ENCODE data around the gene UBL5. TPM values are rescaled to one million over a fixed set of nuclear protein-coding genes. Genes with fewer than 3 reads are reported as not detected.

Gene UBL5
- total RNA-seq, 1 donor from 2014 or later: 331 TPM

DNA sequence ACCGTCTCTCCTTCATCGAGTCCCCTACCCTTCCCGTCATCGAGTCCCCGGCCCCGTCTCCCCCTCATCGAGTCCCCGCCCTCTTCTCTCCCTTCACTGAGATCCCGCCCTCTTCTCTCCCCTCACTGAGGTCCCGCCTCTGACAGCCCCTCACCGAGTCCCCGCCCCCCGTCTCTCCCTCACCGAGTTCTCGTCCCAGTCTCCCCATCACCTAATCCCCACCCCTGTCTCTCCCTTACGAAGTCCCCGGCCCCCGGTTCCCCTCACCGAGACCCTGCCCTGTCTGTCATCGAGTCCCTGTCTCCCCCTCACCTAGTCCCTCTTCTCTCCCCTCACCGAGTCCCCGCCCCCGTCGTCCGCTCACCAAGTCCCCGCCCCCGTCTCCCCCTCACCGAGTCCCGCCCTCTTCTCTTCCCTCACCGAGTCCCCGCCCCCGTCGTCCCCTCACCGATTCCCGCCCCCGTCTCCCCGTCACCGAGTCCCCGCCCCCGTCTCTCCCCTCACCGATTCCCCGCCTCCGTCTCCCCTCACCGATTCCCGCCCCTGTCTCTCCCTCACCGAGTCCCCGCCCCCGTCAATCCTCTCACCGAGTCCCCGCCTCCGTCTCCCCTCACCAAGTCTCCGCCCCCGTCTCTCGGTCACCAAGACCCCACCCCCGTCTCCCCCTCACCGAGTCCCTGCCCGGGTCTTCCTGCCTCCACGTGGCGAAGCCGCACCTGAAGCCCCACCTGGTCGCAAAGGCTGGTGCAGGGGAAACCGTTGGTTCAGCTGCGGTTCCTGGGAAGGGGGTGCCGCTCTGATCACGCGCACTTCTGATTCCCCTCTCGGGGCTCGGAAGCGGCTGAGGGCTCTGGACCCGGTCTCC lies 35.3 kb upstream of the UBL5 start:
- intact Hi-C loops (cut with micrococcal nuclease): loop anchor here (1.0 to 5.0 kb wide), 3 partner anchors 27 to 585 kb away; partner anchors contain the start of genes FBXL12 and ZNF121
- Mint-ChIP-seq H3K27me3 (ENCODE audit: low read depth) (no peaks in the 10 kb centered on the region), H3K9me3 (no peaks in the 10 kb centered on the region), H3K4me1 (ENCODE audit: low read depth) (peaks cover 24% of the 10 kb centered on the region), H3K36me3 (ENCODE audit: low read depth) (peaks cover 6% of the 10 kb centered on the region), H3K4me3 (ENCODE audit: low read depth) (peak overlapping the region; percentile 82), H3K27ac (peak overlapping the region; percentile 93)
- DNase-seq (ENCODE audit: low spot score): peak; percentile 84

DNA sequence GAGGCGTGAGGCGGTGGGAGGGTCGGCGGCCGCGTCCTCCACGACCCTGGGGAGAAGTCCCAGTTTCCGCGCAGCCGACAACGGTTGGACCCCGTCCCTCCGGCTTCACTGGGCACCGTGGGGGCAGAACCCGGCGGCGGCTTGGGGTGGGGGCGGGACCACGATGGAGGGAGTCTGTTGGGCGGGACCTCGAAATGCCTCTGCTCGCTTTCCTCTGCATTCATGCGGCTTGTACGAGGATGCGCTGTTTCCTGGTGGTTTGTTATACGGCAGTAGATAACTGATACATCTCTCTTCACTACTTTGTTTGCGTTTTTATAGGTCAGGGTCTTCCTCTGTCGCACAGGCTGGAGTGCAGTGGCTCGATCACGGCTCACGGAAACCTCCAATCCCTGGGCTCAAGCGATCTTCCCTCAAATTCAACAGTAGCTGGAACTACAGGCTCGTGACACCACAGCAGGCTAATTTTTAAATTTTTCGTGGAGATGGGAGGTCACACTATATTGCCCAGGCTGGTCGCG lies 34.6 kb upstream of the UBL5 start:
- DNase-seq (ENCODE audit: low spot score): no peak
- peak overlapping the region; percentile 93 for H3K27ac Mint-ChIP-seq

DNA sequence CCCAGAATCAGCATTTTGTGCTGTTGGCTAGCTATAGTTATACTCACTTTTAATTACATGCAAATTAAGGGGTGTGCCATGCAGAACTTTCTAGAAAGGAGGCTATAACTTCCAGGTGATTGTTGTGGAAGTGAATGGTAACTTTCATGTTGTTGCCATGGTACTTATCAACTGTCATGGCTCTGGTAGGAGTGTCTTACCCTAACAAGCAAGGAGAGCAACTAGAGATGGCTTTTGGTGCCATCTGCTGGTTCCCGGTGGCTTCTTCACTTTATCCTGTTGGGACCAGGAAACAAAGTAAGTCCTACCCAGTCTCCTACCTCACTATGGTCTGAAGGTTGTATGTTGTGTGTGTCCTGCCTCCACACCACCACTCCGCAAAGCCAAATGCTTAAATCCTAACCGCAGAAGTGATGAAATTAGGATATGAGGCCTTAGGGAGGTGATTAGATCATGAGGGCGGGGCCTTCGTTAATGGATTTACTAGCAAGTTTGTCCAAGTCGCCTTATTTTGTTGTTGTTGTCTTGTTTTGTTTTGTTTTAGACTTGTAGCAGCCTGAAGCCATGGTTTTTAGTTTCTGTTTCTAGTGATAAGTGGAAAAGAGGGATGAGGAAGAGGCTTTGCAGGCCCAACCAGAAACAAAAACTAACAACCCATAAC lies 31.5 kb upstream of the UBL5 start:
- DNase-seq (ENCODE audit: low spot score): peak; percentile 83
- peak overlapping the region; percentile 51 for H3K27ac Mint-ChIP-seq
- no peaks in the 10 kb centered on the region for H3K9me3 Mint-ChIP-seq
- no peak overlapping the region for H3K4me3 Mint-ChIP-seq (ENCODE audit: low read depth)
- intact Hi-C loops (cut with micrococcal nuclease): loop anchor here (1.0 kb wide), 2 partner anchors 171 to 660 kb away; no protein-coding TSS in a partner anchor
- H3K4me1 Mint-ChIP-seq (ENCODE audit: low read depth): peaks cover 28% of the 10 kb centered on the region
- no peaks in the 10 kb centered on the region for H3K27me3 Mint-ChIP-seq (ENCODE audit: low read depth)
- H3K36me3 Mint-ChIP-seq (ENCODE audit: low read depth): peaks cover 6% of the 10 kb centered on the region

More for the DNA sequence above, 34.6 kb upstream of the UBL5 start:
- Mint-ChIP-seq H3K4me1 (ENCODE audit: low read depth) (peaks cover 26% of the 10 kb centered on the region), H3K4me3 (ENCODE audit: low read depth) (peak overlapping the region; percentile 82), H3K36me3 (ENCODE audit: low read depth) (peaks cover 6% of the 10 kb centered on the region), H3K9me3 (no peaks in the 10 kb centered on the region), H3K27me3 (ENCODE audit: low read depth) (no peaks in the 10 kb centered on the region)
- intact Hi-C loops (cut with micrococcal nuclease): loop anchor here (2.0 to 5.0 kb wide), 2 partner anchors 208 to 586 kb away; partner anchors contain the start of gene ZNF121

DNA sequence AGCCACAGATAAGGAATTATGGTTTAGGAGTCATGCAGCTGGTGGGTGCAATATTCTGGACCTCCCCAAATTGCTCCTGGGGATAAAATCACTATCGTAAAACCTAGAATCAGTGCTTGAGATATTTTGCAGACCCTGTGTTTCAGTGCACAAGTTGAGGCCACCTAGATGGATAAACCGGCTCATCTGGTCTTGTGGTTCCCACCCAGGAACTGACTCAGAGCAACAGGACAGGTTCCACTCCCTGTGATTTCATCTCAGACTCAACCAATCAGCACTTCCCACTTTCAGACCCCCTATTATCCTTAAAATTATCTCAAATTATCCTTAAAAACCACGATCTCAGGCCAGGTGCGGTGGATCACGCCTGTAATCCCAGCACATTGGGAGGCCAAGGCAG lies 29.8 kb upstream of the UBL5 start:
- no peaks in the 10 kb centered on the region for H3K9me3 Mint-ChIP-seq
- H3K27ac Mint-ChIP-seq: no peak overlapping the region
- H3K4me1 Mint-ChIP-seq (ENCODE audit: low read depth): peaks cover 24% of the 10 kb centered on the region
- intact Hi-C loops (cut with micrococcal nuclease): no loop called here
- no peak for DNase-seq (ENCODE audit: low spot score)
- H3K4me3 Mint-ChIP-seq (ENCODE audit: low read depth): no peak overlapping the region
- H3K27me3 Mint-ChIP-seq (ENCODE audit: low read depth): no peaks in the 10 kb centered on the region
- peaks cover 9% of the 10 kb centered on the region for H3K36me3 Mint-ChIP-seq (ENCODE audit: low read depth)

DNA sequence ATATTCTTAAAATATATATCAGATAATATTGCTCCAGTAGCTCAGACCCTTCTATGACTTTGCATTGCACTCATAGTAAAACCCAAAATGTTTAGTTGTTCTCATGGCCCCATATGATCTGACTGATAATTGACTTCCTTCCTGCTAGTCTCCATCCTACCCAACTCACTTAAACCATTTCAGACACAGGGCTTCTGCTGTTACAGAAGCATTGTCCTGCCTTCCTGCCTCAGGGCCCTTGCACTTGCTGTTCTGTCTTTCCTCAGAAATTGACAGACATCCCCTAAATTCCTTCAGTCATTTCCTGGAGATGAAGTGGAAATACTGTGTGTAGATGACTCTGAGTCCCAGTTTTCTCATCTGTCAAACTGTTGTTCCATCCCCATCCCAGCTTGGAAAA lies 28.6 kb upstream of the UBL5 start:
- H3K4me3 Mint-ChIP-seq (ENCODE audit: low read depth): no peak overlapping the region
- H3K27me3 Mint-ChIP-seq (ENCODE audit: low read depth): no peaks in the 10 kb centered on the region
- H3K4me1 Mint-ChIP-seq (ENCODE audit: low read depth): peaks cover 18% of the 10 kb centered on the region
- intact Hi-C loops (cut with micrococcal nuclease): no loop called here
- H3K9me3 Mint-ChIP-seq: no peaks in the 10 kb centered on the region
- DNase-seq (ENCODE audit: low spot score): no peak
- H3K27ac Mint-ChIP-seq: no peak overlapping the region
- H3K36me3 Mint-ChIP-seq (ENCODE audit: low read depth): peaks cover 9% of the 10 kb centered on the region

DNA sequence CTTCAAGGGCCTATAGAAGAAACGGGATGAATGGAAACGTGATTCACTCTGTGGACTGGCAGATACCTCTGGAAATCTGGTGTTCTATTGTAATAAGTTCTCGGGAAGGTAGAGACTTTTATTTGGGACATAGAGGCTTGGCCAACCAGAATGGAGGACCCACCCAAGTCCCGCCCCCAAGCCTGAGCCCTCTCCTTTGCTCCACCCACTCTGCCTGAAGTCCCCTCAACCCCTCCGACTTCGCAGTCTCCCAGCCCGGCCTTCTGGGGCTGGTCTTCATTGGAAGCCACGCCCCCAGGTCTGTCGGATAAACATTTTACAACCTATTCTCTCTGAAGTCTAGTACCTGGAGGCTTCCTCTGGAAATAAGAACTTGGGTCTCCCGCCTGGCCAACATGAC lies 25.7 kb upstream of the UBL5 start:
- Mint-ChIP-seq H3K9me3 (no peaks in the 10 kb centered on the region), H3K4me1 (ENCODE audit: low read depth) (peaks cover 11% of the 10 kb centered on the region), H3K27me3 (ENCODE audit: low read depth) (no peaks in the 10 kb centered on the region), H3K4me3 (ENCODE audit: low read depth) (no peak overlapping the region), H3K27ac (no peak overlapping the region), H3K36me3 (ENCODE audit: low read depth) (peaks cover 9% of the 10 kb centered on the region)
- no peak for DNase-seq (ENCODE audit: low spot score)
- intact Hi-C loops (cut with micrococcal nuclease): no loop called here

DNA sequence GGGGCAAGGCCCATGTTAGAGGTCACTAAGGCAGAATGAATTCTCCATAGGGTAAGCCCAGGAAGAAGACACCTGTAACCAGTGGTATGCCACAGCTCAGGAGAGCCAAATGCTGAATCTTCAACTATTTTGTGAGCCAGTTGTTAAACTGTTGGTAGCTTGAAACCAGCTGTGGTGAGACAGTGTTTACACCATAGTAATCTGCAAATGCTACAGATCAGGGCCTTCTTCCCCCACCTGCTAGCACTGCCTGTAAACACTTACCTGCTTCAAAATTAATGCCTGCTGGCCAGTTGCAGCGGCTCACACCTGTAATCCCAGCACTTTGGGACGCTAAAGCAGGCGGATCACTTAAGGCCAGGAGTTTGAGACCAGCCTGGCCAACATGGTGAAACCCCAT lies 20.9 kb upstream of the UBL5 start:
- no peak for DNase-seq (ENCODE audit: low spot score)
- H3K4me1 Mint-ChIP-seq (ENCODE audit: low read depth): peaks cover 4% of the 10 kb centered on the region
- intact Hi-C loops (cut with micrococcal nuclease): no loop called here
- H3K36me3 Mint-ChIP-seq (ENCODE audit: low read depth): peaks cover 30% of the 10 kb centered on the region
- no peak overlapping the region for H3K4me3 Mint-ChIP-seq (ENCODE audit: low read depth)
- H3K27ac Mint-ChIP-seq: no peak overlapping the region
- no peaks in the 10 kb centered on the region for H3K9me3 Mint-ChIP-seq
- H3K27me3 Mint-ChIP-seq (ENCODE audit: low read depth): no peaks in the 10 kb centered on the region

DNA sequence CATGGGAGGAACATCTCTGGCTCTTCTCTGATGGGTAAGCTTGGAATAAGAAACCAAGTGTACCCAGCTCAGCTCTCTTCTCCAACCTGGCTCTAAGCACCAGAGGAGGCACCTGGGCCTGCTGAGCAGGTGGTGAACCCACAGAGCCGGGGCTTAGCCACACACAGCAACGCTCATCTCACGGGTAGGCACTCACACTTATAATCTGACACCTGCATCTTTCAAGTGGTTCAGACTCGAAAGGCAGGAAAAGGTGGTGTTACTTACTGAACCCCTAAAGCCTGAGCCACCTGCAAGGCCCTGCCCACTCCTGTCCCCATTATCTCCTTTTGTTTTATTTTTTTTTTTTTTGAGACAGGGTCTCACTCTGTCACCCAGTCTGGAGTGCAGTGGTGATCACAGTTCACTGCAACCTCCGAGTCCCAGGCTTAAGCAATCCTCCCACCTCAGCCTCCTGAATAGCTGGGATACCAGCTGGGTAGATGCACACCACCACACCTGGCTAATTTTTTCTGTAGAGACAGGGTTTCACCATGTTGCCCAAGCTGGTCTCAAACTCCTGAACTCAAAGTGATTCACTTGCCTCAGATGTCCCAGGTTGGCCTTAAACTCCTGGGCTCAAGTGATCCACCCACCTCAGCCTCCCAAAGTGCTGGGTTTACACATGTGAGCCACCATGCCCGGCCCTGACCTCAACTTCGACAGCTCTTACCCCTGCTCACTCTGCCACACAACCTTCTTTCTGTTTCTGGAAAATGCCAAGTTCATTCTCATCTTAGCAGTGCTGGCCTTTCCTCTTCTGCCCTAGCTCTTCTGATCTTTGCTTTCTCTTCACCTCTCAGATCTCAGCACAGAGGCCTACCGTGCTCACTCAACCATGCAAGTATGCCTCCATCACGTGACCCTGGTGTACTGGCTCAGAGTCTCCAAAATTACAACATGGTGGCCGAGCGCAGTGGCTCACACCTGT lies 18.6 kb upstream of the UBL5 start:
- no peak for DNase-seq (ENCODE audit: low spot score)
- Mint-ChIP-seq H3K4me3 (ENCODE audit: low read depth) (no peak overlapping the region), H3K4me1 (ENCODE audit: low read depth) (peaks cover 4% of the 10 kb centered on the region), H3K36me3 (ENCODE audit: low read depth) (peaks cover 29% of the 10 kb centered on the region), H3K27ac (peak overlapping the region; percentile 49), H3K9me3 (peaks cover 4% of the 10 kb centered on the region), H3K27me3 (ENCODE audit: low read depth) (no peaks in the 10 kb centered on the region)
- intact Hi-C loops (cut with micrococcal nuclease): no loop called here

DNA sequence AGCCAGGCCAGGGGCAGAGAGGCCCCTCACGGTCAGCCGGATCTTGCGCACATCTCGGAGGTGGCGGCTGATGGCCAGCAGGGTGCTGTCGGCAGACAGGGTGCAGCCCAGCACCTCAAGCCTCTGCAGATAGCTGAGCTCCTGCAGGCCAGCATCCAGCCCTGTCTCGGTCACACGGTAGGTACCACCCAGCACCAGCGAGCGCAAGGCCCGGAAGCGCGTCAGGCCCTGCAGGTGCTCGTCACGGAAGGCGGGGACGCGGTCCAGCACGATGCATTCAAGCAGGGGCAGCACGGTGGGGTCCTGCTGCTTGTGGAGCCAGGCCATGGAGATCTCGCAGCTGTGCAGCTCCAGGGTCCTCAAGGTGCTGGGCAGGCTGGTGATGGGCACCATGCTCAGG lies 16.6 kb upstream of the UBL5 start:
- H3K9me3 Mint-ChIP-seq: peaks cover 12% of the 10 kb centered on the region
- no peaks in the 10 kb centered on the region for H3K27me3 Mint-ChIP-seq (ENCODE audit: low read depth)
- peaks cover 4% of the 10 kb centered on the region for H3K4me1 Mint-ChIP-seq (ENCODE audit: low read depth)
- H3K27ac Mint-ChIP-seq: no peak overlapping the region
- H3K4me3 Mint-ChIP-seq (ENCODE audit: low read depth): no peak overlapping the region
- no peak for DNase-seq (ENCODE audit: low spot score)
- peaks cover 46% of the 10 kb centered on the region for H3K36me3 Mint-ChIP-seq (ENCODE audit: low read depth)
- intact Hi-C loops (cut with micrococcal nuclease): no loop called here

DNA sequence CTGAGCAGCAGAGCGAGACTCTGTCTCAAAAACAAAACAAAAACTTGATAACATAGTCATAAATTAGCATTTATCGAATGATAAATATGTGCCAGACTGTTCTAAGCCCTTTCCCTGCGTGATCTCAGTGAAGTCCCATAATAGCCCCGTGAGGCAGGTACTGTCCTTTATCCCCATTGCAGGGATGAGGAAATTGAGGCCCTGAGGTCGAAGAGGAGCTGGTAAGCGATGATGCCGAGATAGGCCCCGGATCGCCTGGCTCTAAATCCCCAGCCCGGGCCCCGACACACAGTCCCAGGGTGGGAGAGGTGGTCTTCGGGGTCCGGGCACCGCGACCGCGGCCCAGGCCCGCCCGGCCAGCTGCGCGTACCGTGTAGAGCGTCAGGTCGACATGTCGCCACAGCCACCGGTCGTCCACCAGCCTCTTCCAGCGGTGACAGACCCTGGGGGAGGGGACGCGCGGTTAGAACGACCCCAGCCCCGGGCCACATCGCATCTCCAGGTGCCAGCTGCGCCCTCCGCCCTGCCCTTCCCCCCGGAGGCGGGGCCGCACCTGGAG lies 9.5 kb upstream of the UBL5 start:
- Mint-ChIP-seq H3K27ac (peak overlapping the region; percentile 87), H3K27me3 (ENCODE audit: low read depth) (no peaks in the 10 kb centered on the region), H3K36me3 (ENCODE audit: low read depth) (peaks cover 36% of the 10 kb centered on the region), H3K9me3 (peaks cover 22% of the 10 kb centered on the region), H3K4me3 (ENCODE audit: low read depth) (peak overlapping the region; percentile 90), H3K4me1 (ENCODE audit: low read depth) (peaks cover 21% of the 10 kb centered on the region)
- no peak for DNase-seq (ENCODE audit: low spot score)
- intact Hi-C loops (cut with micrococcal nuclease): loop anchor here (5.0 kb wide), 1 partner anchor 1144 kb away; the partner anchor contains the start of gene SMARCA4

DNA sequence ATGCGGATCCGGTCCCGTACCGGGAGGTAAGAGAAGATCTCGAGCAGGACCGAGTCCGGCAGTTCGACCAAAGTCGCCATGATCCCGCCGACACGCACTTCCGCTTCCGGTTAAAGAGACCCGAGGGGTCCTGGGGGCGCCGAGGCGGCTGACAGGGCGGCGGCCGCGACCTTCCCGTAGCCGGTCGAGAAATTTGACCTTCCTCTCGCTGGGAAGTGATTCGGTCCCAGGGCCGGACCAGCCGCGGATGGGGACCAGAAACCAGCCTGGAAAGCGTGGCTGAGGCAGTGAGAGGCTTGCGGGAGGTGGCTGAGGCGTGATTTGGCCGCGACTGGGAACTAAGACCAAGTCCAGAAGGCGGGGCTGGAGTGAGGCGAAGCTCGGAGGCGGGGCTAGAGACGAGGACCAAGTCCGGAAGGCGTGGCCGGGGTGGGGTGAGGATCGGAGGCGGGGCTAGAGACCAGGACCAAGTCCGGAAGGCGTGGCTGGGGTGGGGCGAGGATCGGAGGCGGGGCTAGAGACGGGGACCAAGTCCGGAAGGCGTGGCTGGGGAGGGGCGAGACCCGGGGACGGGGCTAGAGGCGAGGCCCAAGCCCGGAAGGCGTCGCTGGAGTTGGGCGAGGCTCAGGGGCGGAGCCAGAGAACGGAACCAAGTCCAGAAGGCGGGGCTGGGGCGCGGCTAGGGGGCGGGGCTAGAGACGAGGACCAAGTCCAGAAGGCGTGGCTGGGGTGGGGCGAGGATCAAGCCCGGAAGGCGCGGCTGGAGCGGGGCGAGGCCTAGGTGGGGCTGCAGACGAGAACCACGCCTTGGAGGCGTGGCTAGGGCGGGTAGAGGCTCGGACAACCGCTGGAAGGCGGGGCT lies 8.8 kb upstream of the UBL5 start, which contains the start of gene FBXL12:
Gene FBXL12, minus strand, starts transcription at position 346 of the 862 bp plus-strand sequence. Its CDS starts 266 bp downstream, at position 80.
- peak within 1 kb of the TSS; percentile 87 for H3K27ac Mint-ChIP-seq
- H3K4me3 Mint-ChIP-seq (ENCODE audit: low read depth): peak within 1 kb of the TSS; percentile 90
- intact Hi-C loops (cut with micrococcal nuclease): loop anchor here (1.0 to 5.0 kb wide), 5 partner anchors 8 to 1143 kb away; partner anchors contain the start of genes SMARCA4, UBL5 and ZNF561
- H3K27me3 Mint-ChIP-seq (ENCODE audit: low read depth): no peaks in the 10 kb centered on the region
- peaks cover 33% of the 10 kb centered on the region for H3K36me3 Mint-ChIP-seq (ENCODE audit: low read depth)
- peaks cover 19% of the 10 kb centered on the region for H3K9me3 Mint-ChIP-seq
- peak; percentile 100 for DNase-seq (ENCODE audit: low spot score)
- peaks cover 21% of the 10 kb centered on the region for H3K4me1 Mint-ChIP-seq (ENCODE audit: low read depth)
